Adrenal gland (tissue), 12 donors: ENCODE measurements around the gene CCIN. TPM values are rescaled to one million over a fixed set of nuclear protein-coding genes. Genes with fewer than 3 reads are reported as not detected.
A peak's percentile ranks its signal among the peaks of the same experiment; 100 is the strongest.

Experiments
- DNase-seq, 7 donors: peaks; one replicate each; pipeline ENCODE4 v3.0.0-alpha.2; 2019 to 2020
- H3K27ac ChIP-seq, 5 donors: fragments of 200-600 bp; sonication (generic) in 4 of 5; 1 replicate in 3 of 5; 2 replicates in 2 of 5; pipeline versions ENCODE4 v1.5.1 to v1.8.0; 2016 to 2020; ENCODE audit warnings: mild to moderate bottlenecking in 1 of 5
- H3K27me3 ChIP-seq: fragments of 200-600 bp; 2 replicates; pipeline ENCODE4 v1.8.0; 2021
- H3K36me3 ChIP-seq, 2 donors: fragments of 200-600 bp; replicated peaks in 1 of 2; 1 replicate in 1 of 2; 2 replicates in 1 of 2; pipeline versions ENCODE4 v1.5.1 to v1.8.0; 2018 to 2022
- H3K4me1 ChIP-seq, 2 donors: fragments of 200-600 bp; replicated peaks in 1 of 2; 1 replicate in 1 of 2; 2 replicates in 1 of 2; pipeline versions ENCODE4 v1.5.1 to v1.8.0; 2018 to 2021
- H3K4me3 ChIP-seq, 4 donors: fragments of 200-600 bp; sonication (generic) in 3 of 4; one replicate each; pipeline ENCODE4 v1.5.1; 2016 to 2018
- H3K9me3 ChIP-seq, 3 donors: fragments of 200-600 bp; sonication (generic) in 1 of 3; replicated peaks in 1 of 3; 1 replicate in 2 of 3; 2 replicates in 1 of 3; pipeline versions ENCODE4 v1.5.1 to v1.8.0; 2016 to 2021
- CTCF ChIP-seq, 6 experiments: fragments of 450-650 bp in 4 of 6; fragments of 200-600 bp in 2 of 6; sonication (generic) in 1 of 6; IDR thresholded peaks; 1 replicate in 5 of 6; 2 replicates in 1 of 6; pipeline versions ENCODE4 v1.5.1 to v1.8.0; 2016 to 2021; ENCODE audit warnings: antibody characterized with exemption in 6 of 6, mild to moderate bottlenecking in 2 of 6, moderate library complexity in 1 of 6
- POLR2A ChIP-seq, 2 donors: fragments of 450-650 bp; IDR thresholded peaks; one replicate each; pipeline ENCODE4 v1.6.1; 2017; ENCODE audit warnings: antibody characterized with exemption in 2 of 2, mild to moderate bottlenecking in 2 of 2, moderate library complexity in 1 of 2
- WGBS, 4 donors: extraction: QIAGEN DNeasy Blood & Tissue Kit in 2 of 4; methylation state at CpG; one replicate each; pipeline versions ENCODE4 v1.1.5 to v1.1.7; 2013 to 2017; 5-methylcytosine and 5-hydroxymethylcytosine counted together
- intact Hi-C, 2 donors: fragments of 100-400 bp; cut with DNase I; formaldehyde crosslinking; loops; one replicate each; pipeline versions ENCODE4 v1.14.1 to v1.15.0; 2022 to 2023
- polyA plus RNA-seq, 3 donors: library from polyadenylated mRNA; stranded (reverse); fragments of 200-250 nt in 2 of 3; fragments of 350-450 nt in 1 of 3; fragmentation: Illumina TruSeq in 1 of 3; extraction: RNeasy Lipid Tissue Mini Kit (QIAGEN cat#74804) in 1 of 3; gene quantifications; one replicate each; pipeline ENCODE4 v1.2.3, GENCODE V29; 2013 to 2014
- total RNA-seq, 9 donors: library from RNA; depleted of rRNA in 4 of 9; stranded (reverse); fragments of >200 nt in 4 of 9; fragments of 120-200 nt in 1 of 9; fragmentation: NEBNext Ultra II Directional in 1 of 9; extraction: Animal tissue kit (Norgen Biotek cat#: 25700) in 1 of 9; gene quantifications; one replicate each; pipeline versions ENCODE4 v1.1.0 to v1.2.4, GENCODE V29; 2013 to 2023
- donor health status: healthy with polysubstance abuse.
- donor health status: Bipolar disorder and iron deficiency.
- donor health status: DM: yes; HTN: yes; CAD: no.
- donor health status: DM: no; HTN: no; CAD: no.
- donor health status: DM: no; HTN: no; CAD: no.
- donor health status: DM: yes; HTN: yes; CAD: no.

The CCIN gene
- total and polyA plus RNA-seq, 12 donors = 0.20 to 1.9 (median 0.49) TPM

- H3K36me3 ChIP-seq = no peaks in the 10 kb centered on the region
- peaks cover 15 to 39% of the 10 kb centered on the region in 2 donors for H3K4me1 ChIP-seq
- H3K27ac ChIP-seq = peak overlapping the region in 1 of 5 donors; percentile 30
- TF ChIP-seq POLR2A (IDR thresholded peaks at IDR 0.05) (no peak), CTCF (IDR thresholded peaks at IDR 0.05) (no peak)
- WGBS, 4 donors = 92 to 94% (median 93%) methylated on average over 10 of the region's 10 CpGs
- intact Hi-C loops = no loop called here
- H3K9me3 ChIP-seq = no peaks in the 10 kb centered on the region
- H3K27me3 ChIP-seq = no peaks in the 10 kb centered on the region
- DNase-seq = no peak
- H3K4me3 ChIP-seq = no peak overlapping the region
Measured at GRCh38 chr9:36152741-36153438, 16.3 kb upstream of the CCIN start.

GRCh38 chr9:36153746-36154145, 15.4 kb upstream of the CCIN start:
- H3K4me3 ChIP-seq = no peak overlapping the region
- H3K4me1 ChIP-seq = peaks cover 8 to 34% of the 10 kb centered on the region in 2 donors
- intact Hi-C loops = no loop called here
- H3K27ac ChIP-seq = peak overlapping the region in 4 of 5 donors; percentile 16 to 74 (median 46)
- no peaks in the 10 kb centered on the region for H3K9me3 ChIP-seq
- TF ChIP-seq CTCF (IDR thresholded peaks at IDR 0.05) (no peak), POLR2A (IDR thresholded peaks at IDR 0.05) (no peak)
- WGBS, 4 donors = 68 to 73% (median 71%) methylated on average over 9 of the region's 9 CpGs
- DNase-seq = no peak
- H3K36me3 ChIP-seq = no peaks in the 10 kb centered on the region
- no peaks in the 10 kb centered on the region for H3K27me3 ChIP-seq

DNA sequence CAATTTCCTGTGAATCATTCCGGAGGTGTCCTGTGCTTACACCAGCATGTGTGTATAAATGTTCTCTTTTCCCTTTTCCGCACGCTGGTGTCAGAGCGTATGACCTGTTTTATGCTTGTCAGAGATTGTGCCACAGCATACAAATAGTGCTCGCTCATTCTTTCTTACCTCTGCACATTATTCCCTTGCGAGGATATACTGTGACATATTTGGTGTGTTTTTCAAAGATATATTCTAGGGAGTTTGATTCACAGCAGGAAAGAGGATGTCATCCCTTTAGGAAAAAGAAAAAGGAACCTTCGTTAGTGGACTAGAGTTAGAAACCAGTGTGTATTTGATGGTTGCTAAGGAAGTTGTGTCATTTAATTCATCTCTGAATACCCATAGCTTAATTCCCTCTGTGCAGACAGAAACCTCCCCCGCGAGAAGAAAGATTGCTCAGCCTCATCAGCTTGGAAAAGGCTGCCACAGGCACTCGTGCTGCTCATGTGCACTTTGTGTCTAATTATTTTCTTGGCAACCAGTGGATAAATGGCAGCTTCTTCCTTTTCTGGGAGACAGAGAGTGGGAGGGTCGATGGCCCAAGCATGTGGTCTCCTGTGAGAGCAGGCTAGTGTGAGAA, 14.7 kb upstream of the CCIN start:
- intact Hi-C loops = no loop called here

More for the DNA sequence above, 14.7 kb upstream of the CCIN start:
- Histone ChIP-seq H3K36me3 (no peaks in the 10 kb centered on the region), H3K27ac (peak overlapping the region; percentile 16 to 74 (median 32)), H3K4me3 (no peak overlapping the region), H3K27me3 (no peaks in the 10 kb centered on the region), H3K4me1 (peaks cover 1 to 30% of the 10 kb centered on the region in 2 donors), H3K9me3 (no peaks in the 10 kb centered on the region)
- TF ChIP-seq CTCF (IDR thresholded peaks at IDR 0.05) (no peak), POLR2A (IDR thresholded peaks at IDR 0.05) (no peak)
- whole genome bisulfite sequencing, 4 donors = 29 to 44% (median 42%) methylated on average over 11 of the region's 11 CpGs
- DNase-seq = peak in 2 of 7 donors; percentile 52 to 63
